ENCODE results near the gene CREB3L1.
A peak's percentile ranks its signal among the peaks of the same experiment; 100 is the strongest.

DNA sequence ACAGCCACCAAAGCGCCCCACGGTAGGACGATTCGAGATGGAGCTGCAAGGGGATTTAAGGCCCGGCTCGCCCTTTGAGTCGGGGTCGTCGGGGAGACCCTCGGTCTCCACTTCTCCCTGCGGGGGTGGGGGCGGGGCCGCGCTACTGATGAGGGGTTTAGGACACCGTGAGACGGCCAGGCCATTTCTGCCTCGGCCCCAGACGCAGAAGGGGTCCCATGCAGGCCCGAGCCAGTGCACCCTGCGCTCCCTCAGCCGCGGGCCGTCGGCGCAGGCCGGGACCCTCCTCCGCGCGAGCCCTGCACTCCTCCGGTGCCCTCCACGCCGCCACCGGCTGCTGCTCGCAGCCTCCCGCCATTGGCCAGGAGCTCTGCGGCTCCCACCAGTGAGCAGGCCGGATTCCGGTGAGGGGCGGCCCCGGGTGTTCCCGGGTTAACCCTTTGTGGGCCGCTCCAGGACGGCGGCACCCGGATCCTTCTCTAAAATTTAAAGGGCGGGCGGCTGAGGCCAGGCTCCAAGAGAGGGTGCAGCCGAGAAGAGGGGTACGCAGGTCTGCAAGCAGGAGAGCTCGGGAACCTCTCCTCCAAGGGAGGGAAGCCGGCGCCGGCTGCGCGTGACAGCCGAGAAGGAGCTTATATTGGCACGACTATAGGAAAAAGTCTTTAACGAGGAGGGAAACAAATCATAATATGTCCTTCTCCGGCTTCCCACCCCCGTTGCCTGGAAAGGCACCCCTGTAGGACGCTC is 18.0 kb downstream of the CREB3L1 start:
- no peak for TF ChIP-seq ZNF12 (CRISPR knock-in tag; IDR thresholded peaks at IDR 0.05)
- TF ChIP-seq ZNF296 (CRISPR knock-in tag; conservative IDR thresholded peaks at IDR 0.05), result no peak
- no peak for TF ChIP-seq ZSCAN30 (CRISPR knock-in tag; IDR thresholded peaks at IDR 0.05)
- no peak for TF ChIP-seq NCOA1 (CRISPR knock-in tag; IDR thresholded peaks at IDR 0.05)
- 0 out of 2 replicates have a peak, but pooled peaks have one; percentile 27 for TF ChIP-seq ZNF484 (CRISPR knock-in tag; IDR thresholded peaks at IDR 0.05; ENCODE audit: borderline replicate concordance, low read depth)
- TF ChIP-seq, protein P1, sequence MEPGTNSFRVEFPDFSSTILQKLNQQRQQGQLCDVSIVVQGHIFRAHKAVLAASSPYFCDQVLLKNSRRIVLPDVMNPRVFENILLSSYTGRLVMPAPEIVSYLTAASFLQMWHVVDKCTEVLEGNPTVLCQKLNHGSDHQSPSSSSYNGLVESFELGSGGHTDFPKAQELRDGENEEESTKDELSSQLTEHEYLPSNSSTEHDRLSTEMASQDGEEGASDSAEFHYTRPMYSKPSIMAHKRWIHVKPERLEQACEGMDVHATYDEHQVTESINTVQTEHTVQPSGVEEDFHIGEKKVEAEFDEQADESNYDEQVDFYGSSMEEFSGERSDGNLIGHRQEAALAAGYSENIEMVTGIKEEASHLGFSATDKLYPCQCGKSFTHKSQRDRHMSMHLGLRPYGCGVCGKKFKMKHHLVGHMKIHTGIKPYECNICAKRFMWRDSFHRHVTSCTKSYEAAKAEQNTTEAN (CRISPR knock-in tag; conservative IDR thresholded peaks at IDR 0.05), result no peak
- TF ChIP-seq ELF4 (CRISPR knock-in tag; IDR thresholded peaks at IDR 0.05; ENCODE audit: borderline replicate concordance), result no peak
- no peak for TF ChIP-seq POLR2A (IDR thresholded peaks at IDR 0.05; ENCODE audit: insufficient read depth in 1 of 2, low read depth in 2 of 2, low read length in 2 of 2)
- TF ChIP-seq KLF16 (CRISPR knock-in tag; IDR thresholded peaks at IDR 0.05), result 0 out of 4 replicates have a peak, but pooled peaks of 1 of the 2 experiments have one; percentile 50
